Thymus (tissue), 11 donors: ENCODE results near the gene ZNF664. TPM values are rescaled to one million over a fixed set of nuclear protein-coding genes. Genes with fewer than 3 reads are reported as not detected.
"Not testable (repeated sequence)": the region's sequence is repeated elsewhere in the genome, so short reads cannot be mapped to it uniquely, and the experiment has no call there.

ENCODE experiments used
- DNase-seq, 9 donors: peaks; one replicate each; pipeline ENCODE4 v3.0.0-alpha.2; 2013; ENCODE audit warnings: low spot score in 9 of 9, low read depth in 6 of 9, missing footprints in 1 of 9
- H3K27ac ChIP-seq, 2 donors: one replicate each; pipeline ENCODE4 v1.5.1; 2013; ENCODE audit warnings: control low read depth in 1 of 2, low read depth in 1 of 2, low read length in 1 of 2, mild to moderate bottlenecking in 1 of 2, moderate library complexity in 1 of 2
- H3K27me3 ChIP-seq, 2 donors: one replicate each; pipeline ENCODE4 v1.5.1; 2013; ENCODE audit warnings: low read length in 1 of 2; ENCODE audit not compliant: control insufficient read depth in 2 of 2, insufficient read depth in 1 of 2
- H3K36me3 ChIP-seq, 2 donors: one replicate each; pipeline ENCODE4 v1.5.1; 2013; ENCODE audit warnings: low read length in 1 of 2, mild to moderate bottlenecking in 1 of 2, moderate library complexity in 1 of 2; ENCODE audit not compliant: control insufficient read depth in 2 of 2, insufficient read depth in 2 of 2
- H3K4me1 ChIP-seq, 2 donors: one replicate each; pipeline ENCODE4 v1.5.1; 2013; ENCODE audit warnings: low read length in 2 of 2; ENCODE audit not compliant: control insufficient read depth in 2 of 2, insufficient read depth in 2 of 2
- H3K4me3 ChIP-seq, 2 donors: one replicate each; pipeline ENCODE4 v1.5.1; 2013; ENCODE audit warnings: low read length in 2 of 2, control low read depth in 1 of 2, mild to moderate bottlenecking in 1 of 2
- H3K9me3 ChIP-seq, 2 donors: one replicate each; pipeline ENCODE4 v1.5.1; 2013; ENCODE audit warnings: low read length in 1 of 2, mild to moderate bottlenecking in 1 of 2; ENCODE audit not compliant: control insufficient read depth in 2 of 2, insufficient read depth in 1 of 2
- WGBS: extraction: QIAGEN DNeasy Blood & Tissue Kit; methylation state at CpG from one replicate; pipeline ENCODE4 v1.1.7; 2013; 5-methylcytosine and 5-hydroxymethylcytosine counted together
- polyA plus RNA-seq: library from polyadenylated mRNA; stranded (reverse); fragments of 200-250 nt; gene quantifications from one replicate; pipeline ENCODE4 v1.2.3, GENCODE V29; 2013
- total RNA-seq: library from RNA; stranded (reverse); fragments of 120-200 nt; gene quantifications from one replicate; pipeline ENCODE4 v1.2.4, GENCODE V29; 2013
- donor health status: healthy.

Gene ZNF664
- total and polyA plus RNA-seq, 2 donors, result 26.0 to 36.0 TPM

- DNase-seq, result no peak
- peaks cover 2 to 12% of the 10 kb centered on the region in 2 donors for H3K9me3 ChIP-seq
- H3K4me1 ChIP-seq, result peaks cover 0 to 15% of the 10 kb centered on the region in 2 donors
- H3K4me3 ChIP-seq, result no peak overlapping the region
- H3K27ac ChIP-seq, result no peak overlapping the region
- H3K27me3 ChIP-seq, result no peaks in the 10 kb centered on the region
- H3K36me3 ChIP-seq, result peaks cover 19 to 34% of the 10 kb centered on the region in 2 donors
- 96% methylated on average over 25 of the region's 25 CpGs for WGBS
Measured at GRCh38 chr12:123945287-123946151, 27.5 kb upstream of the ZNF664 start.

- peaks cover 19 to 31% of the 10 kb centered on the region in 2 donors for H3K36me3 ChIP-seq
- H3K4me1 ChIP-seq, result peaks cover 0 to 15% of the 10 kb centered on the region in 2 donors
- no peak for DNase-seq
- H3K27me3 ChIP-seq, result no peaks in the 10 kb centered on the region
- 95% methylated on average over 8 of the region's 8 CpGs for WGBS
- no peak overlapping the region for H3K4me3 ChIP-seq
- peaks cover 2 to 11% of the 10 kb centered on the region in 2 donors for H3K9me3 ChIP-seq
- no peak overlapping the region for H3K27ac ChIP-seq
Measured at GRCh38 chr12:123946152-123946515, 26.9 kb upstream of the ZNF664 start.

- H3K4me1 ChIP-seq, result peaks cover 0 to 15% of the 10 kb centered on the region in 2 donors
- 97% methylated on average over 34 of the region's 35 CpGs for WGBS
- not testable (repeated sequence) for DNase-seq, H3K9me3 ChIP-seq, H3K27me3 ChIP-seq, H3K4me3 ChIP-seq, H3K27ac ChIP-seq
- peaks cover 17 to 26% of the 10 kb centered on the region in 2 donors for H3K36me3 ChIP-seq
Measured at GRCh38 chr12:123946516-123947505, 26.2 kb upstream of the ZNF664 start.

GRCh38 chr12:123947531-123947930 lies 25.5 kb upstream of the ZNF664 start:
- 94% methylated on average over 7 of the region's 7 CpGs for WGBS
- H3K27me3 ChIP-seq, DNase-seq, H3K9me3 ChIP-seq, H3K4me3 ChIP-seq, H3K27ac ChIP-seq: not testable (repeated sequence)
- H3K4me1 ChIP-seq, result peaks cover 0 to 15% of the 10 kb centered on the region in 2 donors
- H3K36me3 ChIP-seq, result peaks cover 12 to 19% of the 10 kb centered on the region in 2 donors

- Histone ChIP-seq H3K4me1 (peaks cover 0 to 13% of the 10 kb centered on the region in 2 donors), H3K9me3 (no peaks in the 10 kb centered on the region), H3K27ac (no peak overlapping the region), H3K27me3 (no peaks in the 10 kb centered on the region), H3K36me3 (peaks cover 12% of the 10 kb centered on the region in 2 donors), H3K4me3 (no peak overlapping the region)
- no peak for DNase-seq
- WGBS, result over 99% methylated on average over 11 of the region's 11 CpGs
Measured at GRCh38 chr12:123948401-123948795, 24.6 kb upstream of the ZNF664 start.

- H3K27ac ChIP-seq, result no peak overlapping the region
Measured at GRCh38 chr12:123948796-123949769, 23.9 kb upstream of the ZNF664 start.

GRCh38 chr12:123949770-123950165 lies 23.2 kb upstream of the ZNF664 start:
- Histone ChIP-seq H3K27me3 (no peaks in the 10 kb centered on the region), H3K27ac (no peak overlapping the region), H3K36me3 (peaks cover 4 to 12% of the 10 kb centered on the region in 2 donors), H3K4me3 (no peak overlapping the region), H3K9me3 (no peaks in the 10 kb centered on the region), H3K4me1 (no peaks in the 10 kb centered on the region)
- no peak for DNase-seq
- WGBS, result 98% methylated on average over 15 of the region's 15 CpGs

More at GRCh38 chr12:123948796-123949769, 23.9 kb upstream of the ZNF664 start:
- Histone ChIP-seq H3K27me3 (no peaks in the 10 kb centered on the region), H3K36me3 (peaks cover 10 to 12% of the 10 kb centered on the region in 2 donors), H3K4me1 (peaks cover 0 to 6% of the 10 kb centered on the region in 2 donors), H3K9me3 (no peaks in the 10 kb centered on the region), H3K4me3 (no peak overlapping the region)
- WGBS, result 97% methylated on average over 19 of the region's 19 CpGs
- no peak for DNase-seq
